GM18502 (cell line): ENCODE measurements around the gene TMEM273.

Source experiments
- ATAC-seq: cut with Tn5 transposase; IDR thresholded peaks from one replicate; pipeline ENCODE4 v1.9.1; 2021; ENCODE audit warnings: mild to moderate bottlenecking; ENCODE audit not compliant: unreplicated experiment, poor library complexity

The TMEM273 gene

GRCh38 chr10:49187950-49188761 is at the start of gene TMEM273:
TMEM273 (minus strand) TSS chr10:49188391; CDS start chr10:49188336, 55 bp downstream.
- peak; percentile 79 for ATAC-seq

GRCh38 chr10:49237985-49238384 is 49.8 kb upstream of the TMEM273 start:
- no peak for ATAC-seq

GRCh38 chr10:49235392-49235791 is 47.2 kb upstream of the TMEM273 start:
- ATAC-seq, result no peak

GRCh38 chr10:49231086-49231820 is 43.1 kb upstream of the TMEM273 start:
- no peak for ATAC-seq

- no peak for ATAC-seq
Measured at GRCh38 chr10:49230004-49230403, 41.8 kb upstream of the TMEM273 start.

GRCh38 chr10:49228677-49229076 is 40.5 kb upstream of the TMEM273 start:
- no peak for ATAC-seq

GRCh38 chr10:49227406-49227805 is 39.2 kb upstream of the TMEM273 start:
- ATAC-seq, result no peak

- ATAC-seq, result no peak
Measured at GRCh38 chr10:49226594-49226993, 38.4 kb upstream of the TMEM273 start.

GRCh38 chr10:49225218-49225876 is 37.2 kb upstream of the TMEM273 start:
- no peak for ATAC-seq

GRCh38 chr10:49223205-49223604 is 35.0 kb upstream of the TMEM273 start:
- no peak for ATAC-seq

GRCh38 chr10:49222170-49222569 is 34.0 kb upstream of the TMEM273 start:
- ATAC-seq, result no peak

GRCh38 chr10:49220679-49221078 is 32.5 kb upstream of the TMEM273 start:
- ATAC-seq, result no peak

- ATAC-seq, result no peak
Measured at GRCh38 chr10:49220031-49220430, 31.8 kb upstream of the TMEM273 start.

GRCh38 chr10:49219248-49219647 is 31.1 kb upstream of the TMEM273 start:
- ATAC-seq, result no peak

- no peak for ATAC-seq
Measured at GRCh38 chr10:49218480-49218879, 30.3 kb upstream of the TMEM273 start.

GRCh38 chr10:49217645-49218044 is 29.5 kb upstream of the TMEM273 start:
- ATAC-seq, result no peak

- ATAC-seq, result no peak
Measured at GRCh38 chr10:49213211-49213610, 25.0 kb upstream of the TMEM273 start.

GRCh38 chr10:49212783-49213182 is 24.6 kb upstream of the TMEM273 start:
- ATAC-seq, result no peak

- ATAC-seq, result no peak
Measured at GRCh38 chr10:49212076-49212475, 23.9 kb upstream of the TMEM273 start.

GRCh38 chr10:49208996-49209395 is 20.8 kb upstream of the TMEM273 start:
- no peak for ATAC-seq

- no peak for ATAC-seq
Measured at GRCh38 chr10:49207936-49208487, 19.8 kb upstream of the TMEM273 start.
